Esophagus muscularis mucosa (tissue), 4 donors: Measurements from ENCODE around the gene PHLPP1. TPM values are rescaled to one million over a fixed set of nuclear protein-coding genes. Genes with fewer than 3 reads are reported as not detected.

Experiments
- DNase-seq: peaks from one replicate; pipeline ENCODE4 v3.0.0-alpha.2; 2017; ENCODE audit errors: extremely low spot score
- H3K27ac ChIP-seq, 4 donors: fragments of 200-600 bp; sonication (generic); replicated peaks in 1 of 4; 1 replicate in 3 of 4; 2 replicates in 1 of 4; pipeline ENCODE4 v1.5.1; 2016 to 2019; ENCODE audit warnings: mild to moderate bottlenecking in 1 of 4
- H3K27me3 ChIP-seq, 4 donors: fragments of 200-600 bp; sonication (generic); one replicate each; pipeline versions ENCODE4 v1.5.1 to v1.6.0; 2016 to 2019
- H3K36me3 ChIP-seq, 4 donors: fragments of 200-600 bp; sonication (generic); one replicate each; pipeline ENCODE4 v1.5.1; 2016 to 2019
- H3K4me1 ChIP-seq, 4 donors: fragments of 200-600 bp; sonication (generic); one replicate each; pipeline ENCODE4 v1.5.1; 2016 to 2019
- H3K4me3 ChIP-seq, 4 donors: fragments of 200-600 bp; sonication (generic); 1 replicate in 2 of 4; 2 replicates in 2 of 4; pipeline ENCODE4 v1.5.1; 2016 to 2019; ENCODE audit warnings: mild to moderate bottlenecking in 4 of 4, moderate library complexity in 1 of 4
- H3K9me3 ChIP-seq, 4 donors: fragments of 200-600 bp; sonication (generic); 1 replicate in 3 of 4; 2 replicates in 1 of 4; pipeline ENCODE4 v1.5.1; 2016 to 2019
- EP300 ChIP-seq: sonication (generic); formaldehyde crosslinking; IDR thresholded peaks from one replicate; pipeline ENCODE4 v1.6.1; 2017; ENCODE audit warnings: antibody characterized with exemption
- POLR2A ChIP-seq: fragments of 450-650 bp; IDR thresholded peaks from one replicate; pipeline ENCODE4 v1.6.1; 2017; ENCODE audit warnings: antibody characterized with exemption, moderate library complexity, mild to moderate bottlenecking, low read depth
- POLR2AphosphoS5 ChIP-seq, 2 donors: sonication (generic); formaldehyde crosslinking; IDR thresholded peaks; one replicate each; pipeline ENCODE4 v1.6.1; 2017; ENCODE audit warnings: antibody characterized with exemption in 2 of 2
- WGBS: methylation state at CpG from one replicate; pipeline ENCODE4 v1.1.5; 2018; 5-methylcytosine and 5-hydroxymethylcytosine counted together
- intact Hi-C: fragments of 100-400 bp; cut with DNase I; formaldehyde crosslinking; loops from one replicate; pipeline ENCODE4 v1.15.1; 2023
- total RNA-seq, 4 donors: library from RNA; depleted of rRNA; stranded (reverse); fragments of >200 nt; gene quantifications; one replicate each; pipeline versions ENCODE4 v1.1.0 to v1.2.1, GENCODE V29; 2016
- TF ChIP-seq, protein P1 (sequence below), 3 experiments: fragments of 200-600 bp in 2 of 3; fragments of 450-650 bp in 1 of 3; sonication (generic) in 2 of 3; IDR thresholded peaks; one replicate each; pipeline ENCODE4 v1.5.1; 2017 to 2019; ENCODE audit warnings: antibody characterized with exemption in 3 of 3, mild to moderate bottlenecking in 2 of 3, moderate library complexity in 1 of 3

The PHLPP1 gene
- total RNA-seq, 4 donors from 2014 or later, result 11.6 to 23.0 (median 17.3) TPM

DNA sequence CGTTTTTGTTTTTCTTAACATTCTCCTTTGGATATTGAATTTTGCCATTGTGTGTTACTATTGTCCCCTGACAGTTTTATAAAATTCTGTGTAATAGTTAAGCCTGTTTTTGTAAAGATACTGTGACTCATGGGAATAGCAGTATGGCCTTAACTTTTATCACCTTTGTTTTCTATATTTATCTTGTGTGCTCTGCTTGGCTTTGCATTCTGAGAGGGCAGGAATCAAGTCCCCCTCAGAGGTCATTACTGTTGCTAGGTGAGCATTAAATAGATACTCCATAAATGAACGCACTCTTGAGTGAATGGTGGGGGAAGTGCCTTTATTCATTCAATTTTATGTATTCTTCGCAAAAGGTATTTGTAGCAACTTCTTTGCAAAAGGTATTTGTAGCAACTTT lies 160.0 kb downstream of the PHLPP1 start:
- TF ChIP-seq, protein P1, sequence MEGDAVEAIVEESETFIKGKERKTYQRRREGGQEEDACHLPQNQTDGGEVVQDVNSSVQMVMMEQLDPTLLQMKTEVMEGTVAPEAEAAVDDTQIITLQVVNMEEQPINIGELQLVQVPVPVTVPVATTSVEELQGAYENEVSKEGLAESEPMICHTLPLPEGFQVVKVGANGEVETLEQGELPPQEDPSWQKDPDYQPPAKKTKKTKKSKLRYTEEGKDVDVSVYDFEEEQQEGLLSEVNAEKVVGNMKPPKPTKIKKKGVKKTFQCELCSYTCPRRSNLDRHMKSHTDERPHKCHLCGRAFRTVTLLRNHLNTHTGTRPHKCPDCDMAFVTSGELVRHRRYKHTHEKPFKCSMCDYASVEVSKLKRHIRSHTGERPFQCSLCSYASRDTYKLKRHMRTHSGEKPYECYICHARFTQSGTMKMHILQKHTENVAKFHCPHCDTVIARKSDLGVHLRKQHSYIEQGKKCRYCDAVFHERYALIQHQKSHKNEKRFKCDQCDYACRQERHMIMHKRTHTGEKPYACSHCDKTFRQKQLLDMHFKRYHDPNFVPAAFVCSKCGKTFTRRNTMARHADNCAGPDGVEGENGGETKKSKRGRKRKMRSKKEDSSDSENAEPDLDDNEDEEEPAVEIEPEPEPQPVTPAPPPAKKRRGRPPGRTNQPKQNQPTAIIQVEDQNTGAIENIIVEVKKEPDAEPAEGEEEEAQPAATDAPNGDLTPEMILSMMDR (IDR thresholded peaks at IDR 0.05), result no peak
- no peak for TF ChIP-seq EP300
- no peak for TF ChIP-seq POLR2AphosphoS5 (IDR thresholded peaks at IDR 0.05)
- TF ChIP-seq POLR2A, result no peak
- intact Hi-C loops, result loop anchor here (5.0 to 10.0 kb wide), 2 partner anchors 79 to 153 kb away; no protein-coding TSS in a partner anchor
- Histone ChIP-seq H3K27me3 (no peaks in the 10 kb centered on the region), H3K4me1 (peaks cover 19 to 34% (median 25%) of the 10 kb centered on the region in 4 donors), H3K27ac (no peak overlapping the region), H3K36me3 (no peaks in the 10 kb centered on the region), H3K4me3 (no peak overlapping the region), H3K9me3 (no peaks in the 10 kb centered on the region)
- WGBS, result 89% methylated on average over 3 of the region's 3 CpGs
- DNase-seq, result no peak

DNA sequence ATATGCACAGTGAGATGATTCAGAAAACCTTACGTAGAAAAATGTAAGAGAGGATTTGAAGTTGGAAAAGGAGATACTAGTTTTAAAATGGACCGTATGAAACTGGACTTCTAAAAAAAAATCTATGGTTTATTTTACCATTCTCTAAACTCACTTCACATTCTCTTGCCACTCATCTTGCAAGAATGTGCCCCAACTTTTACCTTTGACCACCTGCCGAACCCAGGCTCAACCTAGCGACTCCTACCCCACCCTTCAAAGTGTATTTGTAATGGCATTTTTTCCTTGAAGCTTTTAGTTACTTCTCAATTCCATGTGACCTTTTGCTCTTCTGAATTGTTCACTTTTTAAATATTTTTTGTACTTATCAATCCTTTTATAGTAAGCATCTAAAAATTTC lies 160.8 kb downstream of the PHLPP1 start:
- no peak for DNase-seq
- no peak overlapping the region for H3K27ac ChIP-seq
- no peaks in the 10 kb centered on the region for H3K36me3 ChIP-seq
- peaks cover 21 to 34% (median 26%) of the 10 kb centered on the region in 4 donors for H3K4me1 ChIP-seq
- TF ChIP-seq POLR2AphosphoS5 (IDR thresholded peaks at IDR 0.05) (no peak), POLR2A (no peak), EP300 (no peak)
- TF ChIP-seq, protein P1 (IDR thresholded peaks at IDR 0.05), result no peak
- H3K27me3 ChIP-seq, result no peaks in the 10 kb centered on the region
- intact Hi-C loops, result loop anchor here (5.0 to 10.0 kb wide), 2 partner anchors 79 to 154 kb away; no protein-coding TSS in a partner anchor
- H3K9me3 ChIP-seq, result no peaks in the 10 kb centered on the region
- WGBS, result 87% methylated on average over 4 of the region's 4 CpGs
- no peak overlapping the region for H3K4me3 ChIP-seq

DNA sequence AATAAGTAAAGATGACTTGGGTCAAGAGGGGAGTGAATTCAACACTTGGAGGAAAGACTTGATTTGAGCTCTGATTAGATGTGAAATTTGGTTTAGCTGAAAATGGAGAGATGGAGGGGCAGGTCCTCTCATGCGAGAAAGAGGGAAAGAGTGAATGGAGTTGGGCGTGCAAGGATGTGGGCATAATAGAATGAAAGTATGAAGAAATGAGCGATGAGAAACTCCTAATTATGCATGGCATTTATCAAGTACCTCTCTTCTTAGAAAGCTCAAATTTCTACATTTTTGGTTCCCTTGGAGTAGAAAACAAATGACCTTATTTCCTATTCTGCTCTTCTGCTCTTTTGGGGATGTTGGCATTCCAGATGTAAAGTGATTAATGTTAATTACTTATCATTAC lies 161.5 kb downstream of the PHLPP1 start:
- intact Hi-C loops, result loop anchor here (5.0 to 10.0 kb wide), 2 partner anchors 78 to 155 kb away; no protein-coding TSS in a partner anchor
- WGBS, result 89% methylated on average over 3 of the region's 3 CpGs

DNA sequence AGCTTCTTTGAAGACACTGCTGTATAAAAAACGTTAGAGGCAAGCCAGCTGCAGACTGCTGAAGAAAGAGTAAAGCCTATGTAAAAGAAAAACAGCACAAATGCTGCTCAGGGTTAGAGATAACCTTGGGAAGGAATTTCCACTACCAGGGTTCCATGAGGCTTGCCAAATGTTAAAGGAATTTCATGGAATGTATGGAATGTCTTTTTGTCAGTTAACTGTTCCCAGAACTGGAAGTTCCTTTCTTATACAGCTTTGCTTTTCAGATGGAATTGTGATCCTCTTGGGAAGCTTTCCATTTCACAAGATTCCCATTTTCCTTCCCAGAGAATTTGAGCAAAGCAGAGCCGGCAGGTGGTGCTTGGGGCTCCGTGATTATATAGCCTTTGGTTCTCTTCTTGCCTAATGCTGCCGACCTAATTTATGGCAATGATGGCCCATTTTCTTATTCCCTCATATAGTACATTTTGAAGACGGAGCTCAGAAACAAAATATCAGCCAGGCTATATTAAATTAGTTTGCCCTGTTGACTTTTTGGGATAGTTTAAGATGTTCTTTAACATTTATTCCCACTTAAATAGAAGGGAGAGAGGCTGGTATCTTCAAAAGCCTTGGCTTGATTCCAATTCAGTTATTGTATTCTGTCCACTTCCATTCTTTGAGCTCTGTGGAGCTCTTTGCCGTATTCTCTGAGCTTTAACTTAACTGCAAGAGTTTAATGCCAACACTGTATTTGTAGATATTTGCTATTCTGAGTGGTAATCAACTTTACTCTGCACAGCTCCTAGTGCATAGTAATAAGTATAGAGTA lies 162.3 kb downstream of the PHLPP1 start:
- intact Hi-C loops, result loop anchor here (5.0 to 10.0 kb wide), 2 partner anchors 77 to 155 kb away; no protein-coding TSS in a partner anchor
- TF ChIP-seq EP300, result no peak
- TF ChIP-seq, protein P1 (IDR thresholded peaks at IDR 0.05), result peak in 1 of 3 experiments; percentile 19
- Histone ChIP-seq H3K4me3 (peak overlapping the region in 1 of 4 donors; percentile 2), H3K4me1 (peaks cover 28 to 42% (median 35%) of the 10 kb centered on the region in 4 donors), H3K36me3 (no peaks in the 10 kb centered on the region), H3K27ac (peak overlapping the region; percentile 33 to 57 (median 46)), H3K27me3 (no peaks in the 10 kb centered on the region), H3K9me3 (no peaks in the 10 kb centered on the region)
- WGBS, result 33% methylated on average over 6 of the region's 6 CpGs
- no peak for DNase-seq

More for the DNA sequence above, 161.5 kb downstream of the PHLPP1 start:
- no peaks in the 10 kb centered on the region for H3K9me3 ChIP-seq
- H3K27me3 ChIP-seq, result no peaks in the 10 kb centered on the region
- TF ChIP-seq POLR2A (no peak), POLR2AphosphoS5 (IDR thresholded peaks at IDR 0.05) (no peak)
- TF ChIP-seq, protein P1 (IDR thresholded peaks at IDR 0.05), result no peak
- H3K27ac ChIP-seq, result peak overlapping the region in 1 of 4 donors; percentile 57
- DNase-seq, result no peak
- no peak overlapping the region for H3K4me3 ChIP-seq
- peaks cover 25 to 39% (median 32%) of the 10 kb centered on the region in 4 donors for H3K4me1 ChIP-seq
- H3K36me3 ChIP-seq, result no peaks in the 10 kb centered on the region
